HG03039 (cell line): ENCODE measurements around the gene PRKAA2.

ENCODE experiments used
- ATAC-seq: cut with Tn5 transposase; IDR thresholded peaks from one replicate; pipeline ENCODE4 v1.9.1; 2021; ENCODE audit warnings: mild to moderate bottlenecking, moderate library complexity; ENCODE audit not compliant: unreplicated experiment

Gene PRKAA2

DNA sequence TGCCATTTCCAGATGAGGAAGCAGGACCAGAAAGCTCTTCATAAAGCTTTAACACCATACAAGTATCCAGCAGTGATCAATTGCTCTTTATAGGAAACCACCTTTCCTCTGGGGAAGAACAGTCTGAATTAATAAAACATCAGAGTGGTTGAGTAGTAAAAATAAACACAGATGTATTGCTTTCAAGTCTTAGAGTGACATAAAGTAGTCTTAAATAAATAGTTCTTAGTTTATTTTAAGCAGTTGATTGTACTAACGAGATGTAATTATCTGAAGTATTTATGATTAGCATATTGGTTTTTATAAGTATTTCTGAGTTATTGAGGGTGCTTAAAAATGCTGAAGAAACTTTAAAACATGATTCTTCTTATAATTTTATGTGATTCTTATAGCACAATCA is 67.0 kb downstream of the PRKAA2 start:
- ATAC-seq = no peak

DNA sequence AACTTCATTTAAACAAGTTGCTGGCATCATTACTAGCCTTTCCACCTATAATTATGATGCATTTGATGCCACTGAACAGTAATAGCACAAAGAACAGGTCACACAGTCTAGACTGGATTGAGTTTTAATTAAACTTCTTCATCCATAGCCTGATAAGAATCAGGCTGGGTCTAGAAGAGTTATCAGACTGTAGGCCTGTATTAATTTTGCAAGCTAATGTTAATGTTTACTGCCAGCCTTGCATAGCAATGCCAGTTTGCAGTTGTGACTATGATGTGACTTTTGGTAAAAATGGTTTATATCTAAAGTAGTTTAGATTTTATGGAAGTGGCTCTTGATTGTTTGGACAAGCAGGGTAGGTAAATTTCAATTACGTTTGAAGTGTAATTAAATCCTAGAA is 68.0 kb downstream of the PRKAA2 start:
- ATAC-seq = no peak

DNA sequence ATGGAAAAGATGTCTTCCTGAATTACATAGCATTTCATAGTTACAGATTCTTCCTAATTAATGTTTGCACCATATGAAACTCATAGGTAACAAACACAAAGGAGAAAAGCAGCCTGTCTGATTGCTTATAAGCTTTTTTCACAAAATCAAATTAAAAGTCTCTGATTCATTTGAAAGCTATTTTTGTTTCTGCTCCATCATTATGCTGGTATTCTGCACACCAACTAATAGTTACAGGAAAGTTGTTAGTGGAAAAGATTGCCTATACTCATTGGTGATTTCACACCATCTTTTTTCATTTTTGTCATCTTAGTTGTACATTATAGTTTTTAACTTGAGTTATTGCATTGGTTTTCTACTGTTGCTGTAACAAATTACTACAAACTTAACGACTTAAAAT is 70.0 kb downstream of the PRKAA2 start:
- no peak for ATAC-seq

DNA sequence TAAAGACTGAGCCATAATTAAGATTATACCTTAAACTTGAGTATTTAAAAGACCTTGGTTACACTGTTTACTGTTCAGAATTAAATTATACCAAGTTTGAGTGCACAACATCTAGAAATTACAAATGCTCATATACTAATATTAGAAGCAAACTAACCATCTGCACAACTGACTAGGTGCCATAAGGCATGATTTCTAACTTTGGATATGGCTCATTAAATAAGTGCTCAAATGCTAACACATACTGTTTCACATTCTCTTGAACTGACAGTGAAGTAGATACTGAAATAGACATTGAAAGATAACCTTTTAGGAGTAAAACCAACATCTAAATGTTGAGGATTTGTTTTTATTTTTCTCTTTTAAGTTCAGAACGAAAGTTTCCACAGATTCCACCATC is 74.1 kb downstream of the PRKAA2 start:
- ATAC-seq = no peak

DNA sequence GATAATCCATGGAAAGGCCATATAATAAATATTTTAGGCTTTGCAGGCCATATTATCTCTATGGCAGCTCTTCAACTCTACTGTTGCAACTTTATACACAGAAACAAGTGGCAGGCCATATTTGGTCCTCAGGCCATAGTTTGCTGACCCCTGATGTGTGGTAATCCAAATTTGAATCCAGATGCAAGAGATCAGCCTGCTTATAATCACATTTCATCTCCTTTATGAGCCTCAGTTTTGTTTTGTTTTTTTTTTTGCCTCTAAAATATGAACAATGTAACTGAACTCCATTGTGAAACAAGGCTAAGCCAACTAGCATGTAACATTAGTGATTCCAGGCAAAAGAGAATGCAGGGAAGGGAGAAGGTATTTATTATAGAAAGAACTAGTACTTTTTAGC is 81.6 kb downstream of the PRKAA2 start:
- no peak for ATAC-seq

DNA sequence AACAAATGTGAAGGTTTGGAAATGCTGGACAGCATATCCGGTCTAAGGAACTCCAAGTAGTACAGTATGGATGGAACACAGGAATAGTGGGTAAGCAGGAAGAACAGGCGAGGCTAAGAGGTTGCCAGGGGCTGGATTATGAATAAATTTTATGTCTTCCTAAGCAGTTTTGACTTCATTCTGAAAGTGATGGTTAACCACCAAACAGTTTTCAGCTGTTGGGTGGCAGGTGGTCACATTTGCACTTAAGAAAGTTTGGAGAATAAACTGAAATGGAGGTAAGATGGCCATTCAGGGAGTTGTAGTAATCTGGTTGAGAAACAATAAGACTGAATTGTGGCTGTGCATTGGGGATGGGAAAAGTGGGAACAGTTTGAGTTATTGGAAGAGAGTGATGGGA is 83.8 kb downstream of the PRKAA2 start:
- no peak for ATAC-seq

DNA sequence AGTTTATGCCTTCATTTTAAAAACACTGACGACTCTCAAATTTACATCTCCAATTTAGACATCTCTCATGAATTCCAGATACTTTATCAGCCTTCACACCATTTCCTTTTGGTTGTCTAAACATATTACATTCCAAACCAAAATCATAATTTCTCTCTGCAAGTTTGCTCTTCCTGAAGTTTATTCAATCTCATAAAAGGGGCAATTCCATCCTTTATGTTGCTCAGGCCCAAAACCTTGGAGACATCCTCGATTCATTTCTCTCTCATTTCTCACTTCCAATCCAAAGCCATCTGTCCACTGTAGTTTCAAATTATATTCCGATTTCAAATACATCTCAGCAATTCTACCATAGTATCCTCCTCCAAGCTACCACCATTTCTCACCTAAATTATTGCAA is 100.1 kb downstream of the PRKAA2 start:
- no peak for ATAC-seq

DNA sequence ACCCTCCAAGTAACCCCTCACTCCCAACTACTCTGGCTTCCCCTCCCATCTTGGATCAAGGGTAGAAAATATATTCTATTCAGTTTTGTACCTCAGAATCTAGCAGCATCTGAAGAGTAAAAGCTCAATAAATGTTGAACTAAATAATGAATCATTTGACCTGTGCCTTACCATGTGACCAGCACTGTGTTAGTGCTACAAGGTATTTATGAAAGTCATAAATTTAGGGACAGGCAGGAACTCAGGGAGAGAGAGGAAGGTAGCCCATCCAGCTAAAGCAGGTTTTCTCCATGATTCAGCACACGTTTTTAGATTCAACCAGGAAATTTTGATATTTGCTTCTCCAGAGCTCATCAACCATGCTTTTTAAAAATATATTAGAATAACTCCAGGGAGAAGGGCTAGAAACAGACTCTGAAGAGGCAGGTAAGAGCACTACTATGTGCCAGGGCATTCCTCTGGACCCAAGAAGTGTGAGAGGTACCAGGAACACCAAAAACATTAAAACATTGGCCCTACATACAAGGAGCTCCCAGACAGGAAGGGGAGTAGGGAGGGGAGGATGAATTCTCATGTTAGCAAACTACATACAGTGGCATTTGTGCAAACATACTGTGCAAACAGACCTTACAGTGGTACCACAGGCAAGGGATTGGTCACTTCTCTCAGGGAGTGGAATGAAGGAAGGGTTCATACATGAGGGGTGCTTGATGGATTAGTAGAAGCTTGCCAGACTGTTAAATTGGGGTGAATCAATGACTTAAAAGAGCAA is 109.8 kb downstream of the PRKAA2 start:
- ATAC-seq = no peak

DNA sequence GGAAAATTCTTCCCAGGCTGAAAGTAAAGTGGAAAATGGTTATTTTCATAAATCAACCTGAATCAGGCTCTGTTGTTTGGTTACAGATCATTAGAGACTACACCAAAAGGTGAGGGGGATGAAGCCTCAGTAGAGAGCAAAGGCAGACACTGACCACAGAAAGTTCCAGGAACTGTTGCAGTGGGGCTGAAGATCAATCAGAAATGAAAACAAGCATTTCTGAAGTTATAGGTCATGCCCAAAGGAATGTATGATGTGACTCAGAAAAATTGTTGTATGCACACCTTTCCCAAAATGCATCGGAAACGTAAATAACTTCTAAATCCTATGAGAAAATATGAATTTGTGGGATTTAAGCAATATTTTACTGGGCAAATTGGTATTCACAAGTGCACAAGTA is 110.8 kb downstream of the PRKAA2 start:
- ATAC-seq = no peak

DNA sequence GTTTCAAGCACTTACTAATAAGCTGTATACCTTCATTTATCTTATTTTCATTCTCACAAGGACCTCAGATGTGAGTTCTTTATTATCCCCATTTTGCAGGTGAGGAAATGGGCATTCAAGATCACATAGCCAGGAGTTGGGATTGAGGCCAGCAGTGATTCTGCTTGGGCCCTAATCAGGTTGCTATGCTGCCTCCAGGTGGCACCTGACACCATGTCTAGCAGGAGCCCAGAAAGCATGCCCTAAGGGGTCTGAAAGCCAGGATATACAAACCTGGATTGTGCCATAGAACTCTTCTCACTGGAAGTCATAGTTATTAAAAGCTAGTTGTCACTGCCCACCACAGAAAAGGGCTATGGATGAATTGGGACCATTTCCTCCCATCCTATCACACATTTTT is 113.0 kb downstream of the PRKAA2 start:
- ATAC-seq = no peak

DNA sequence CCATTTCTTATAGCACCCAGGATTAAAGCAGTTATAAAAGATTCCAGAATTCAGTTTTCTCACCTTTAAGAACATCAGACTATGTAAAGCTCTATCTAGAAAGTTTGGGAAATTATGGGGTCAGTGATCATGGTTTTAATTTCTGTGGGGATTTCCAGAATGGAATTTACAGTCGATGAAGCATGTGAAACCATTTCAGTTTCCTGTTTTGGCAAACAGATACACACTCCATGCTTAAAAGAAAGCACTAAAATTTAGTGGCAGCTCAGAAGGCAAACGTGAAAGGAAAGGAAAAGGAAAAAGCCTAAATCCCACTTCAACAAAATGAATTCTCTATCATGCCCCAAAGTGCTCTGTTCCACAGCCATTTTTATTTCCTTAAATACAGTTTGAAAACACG is 113.7 kb downstream of the PRKAA2 start:
- ATAC-seq = no peak
